ENCODE measurements around the gene SLC22A2. TPM values are rescaled to one million over a fixed set of nuclear protein-coding genes. Genes with fewer than 3 reads are reported as not detected.
"Not testable (repeated sequence)": the region's sequence is repeated elsewhere in the genome, so short reads cannot be mapped to it uniquely, and the experiment has no call there.

The SLC22A2 gene
- total RNA-seq, 2 donors from 2014 or later: not detected

GRCh38 chr6:160253714-160254113 is 4.9 kb downstream of the SLC22A2 start:
- H3K9me3 ChIP-seq (ENCODE audit: control insufficient read depth, low read length, poor library complexity, severe bottlenecking): no peaks in the 10 kb centered on the region
- no peaks in the 10 kb centered on the region for H3K4me1 Mint-ChIP-seq
- H3K36me3 Mint-ChIP-seq (ENCODE audit: low read depth): no peaks in the 10 kb centered on the region
- H3K27me3 Mint-ChIP-seq: peaks cover 50% of the 10 kb centered on the region
- ATAC-seq (no peak), DNase-seq (no peak)
- no peak overlapping the region for H3K27ac Mint-ChIP-seq
- no peak overlapping the region for H3K4me3 Mint-ChIP-seq

DNA sequence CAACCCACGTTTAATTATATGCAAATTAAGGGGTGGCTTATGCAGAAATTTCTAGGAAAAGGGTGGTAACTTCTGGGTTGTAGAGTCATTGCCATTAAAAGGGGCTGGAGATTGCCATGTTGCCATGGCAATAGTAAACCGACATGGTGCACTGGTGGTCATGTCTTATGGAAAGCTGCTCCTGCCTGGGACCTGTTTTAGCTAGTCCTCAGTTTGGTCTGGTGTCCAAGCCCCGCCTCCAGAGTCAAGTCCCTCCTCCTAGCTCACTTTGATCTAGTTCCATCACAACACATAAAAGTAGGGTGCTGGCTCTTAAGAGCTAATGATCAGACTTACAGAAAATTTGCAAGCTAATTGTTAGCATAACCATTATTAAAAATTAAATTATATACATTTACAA is 5.3 kb downstream of the SLC22A2 start:
- ATAC-seq (no peak), DNase-seq (no peak)
- H3K36me3 Mint-ChIP-seq (ENCODE audit: low read depth): no peaks in the 10 kb centered on the region
- H3K9me3 ChIP-seq (ENCODE audit: control insufficient read depth, low read length, poor library complexity, severe bottlenecking): no peaks in the 10 kb centered on the region
- no peaks in the 10 kb centered on the region for H3K4me1 Mint-ChIP-seq
- H3K27ac Mint-ChIP-seq: no peak overlapping the region
- H3K4me3 Mint-ChIP-seq: no peak overlapping the region
- peaks cover 53% of the 10 kb centered on the region for H3K27me3 Mint-ChIP-seq

GRCh38 chr6:160252073-160252813 is 6.4 kb downstream of the SLC22A2 start:
- ATAC-seq (no peak), DNase-seq (no peak)
- no peaks in the 10 kb centered on the region for H3K9me3 ChIP-seq (ENCODE audit: control insufficient read depth, low read length, poor library complexity, severe bottlenecking)
- no peaks in the 10 kb centered on the region for H3K4me1 Mint-ChIP-seq
- H3K27ac Mint-ChIP-seq: no peak overlapping the region
- H3K36me3 Mint-ChIP-seq (ENCODE audit: low read depth): no peaks in the 10 kb centered on the region
- H3K27me3 Mint-ChIP-seq: peaks cover 53% of the 10 kb centered on the region
- H3K4me3 Mint-ChIP-seq: no peak overlapping the region

DNA sequence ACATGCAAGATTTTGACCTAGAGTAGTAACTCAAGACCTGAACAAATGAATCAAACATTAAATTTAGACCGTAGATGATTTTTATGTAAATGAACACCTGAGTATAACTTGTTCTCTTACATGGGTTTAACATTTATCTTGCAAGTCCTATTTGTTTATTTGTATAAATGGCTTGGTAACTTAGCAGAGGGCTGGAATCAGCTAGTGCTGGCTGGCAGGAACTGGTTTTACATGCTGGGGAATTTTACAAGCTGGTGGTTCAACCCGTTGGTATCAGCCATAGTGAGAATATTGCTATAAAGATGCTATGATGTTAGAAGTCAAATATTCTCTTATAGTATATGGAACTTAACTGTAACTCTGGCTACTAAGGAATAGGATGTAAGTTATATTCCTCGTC is 8.9 kb downstream of the SLC22A2 start:
- Mint-ChIP-seq H3K36me3 (ENCODE audit: low read depth) (no peaks in the 10 kb centered on the region), H3K4me3 (no peak overlapping the region), H3K4me1 (no peaks in the 10 kb centered on the region), H3K27ac (no peak overlapping the region), H3K27me3 (peaks cover 37% of the 10 kb centered on the region)
- ATAC-seq: no peak
- DNase-seq: no peak
- H3K9me3 ChIP-seq (ENCODE audit: control insufficient read depth, low read length, poor library complexity, severe bottlenecking): no peaks in the 10 kb centered on the region

- Mint-ChIP-seq H3K36me3 (ENCODE audit: low read depth) (no peaks in the 10 kb centered on the region), H3K27ac (no peak overlapping the region), H3K4me3 (no peak overlapping the region), H3K4me1 (no peaks in the 10 kb centered on the region), H3K27me3 (peaks cover 32% of the 10 kb centered on the region)
- ATAC-seq: no peak
- no peak for DNase-seq
- H3K9me3 ChIP-seq (ENCODE audit: control insufficient read depth, low read length, poor library complexity, severe bottlenecking): no peaks in the 10 kb centered on the region
Observed at GRCh38 chr6:160248538-160248937, 10.1 kb downstream of the SLC22A2 start.

- Mint-ChIP-seq H3K4me1 (no peaks in the 10 kb centered on the region), H3K4me3 (no peak overlapping the region), H3K27me3 (peaks cover 29% of the 10 kb centered on the region), H3K36me3 (ENCODE audit: low read depth) (no peaks in the 10 kb centered on the region), H3K27ac (no peak overlapping the region)
- ATAC-seq: no peak
- H3K9me3 ChIP-seq (ENCODE audit: control insufficient read depth, low read length, poor library complexity, severe bottlenecking): no peaks in the 10 kb centered on the region
- no peak for DNase-seq
Observed at GRCh38 chr6:160247457-160247883, 11.2 kb downstream of the SLC22A2 start.

- Mint-ChIP-seq H3K27me3 (peaks cover 4% of the 10 kb centered on the region), H3K27ac (no peak overlapping the region), H3K4me3 (no peak overlapping the region), H3K36me3 (ENCODE audit: low read depth) (no peaks in the 10 kb centered on the region), H3K4me1 (no peaks in the 10 kb centered on the region)
- no peak for ATAC-seq
- no peaks in the 10 kb centered on the region for H3K9me3 ChIP-seq (ENCODE audit: control insufficient read depth, low read length, poor library complexity, severe bottlenecking)
- no peak for DNase-seq
Observed at GRCh38 chr6:160240691-160241084, 17.9 kb downstream of the SLC22A2 start.

- Mint-ChIP-seq H3K36me3 (ENCODE audit: low read depth) (no peaks in the 10 kb centered on the region), H3K27ac (no peak overlapping the region), H3K27me3 (peaks cover 4% of the 10 kb centered on the region), H3K4me3 (no peak overlapping the region), H3K4me1 (no peaks in the 10 kb centered on the region)
- H3K9me3 ChIP-seq (ENCODE audit: control insufficient read depth, low read length, poor library complexity, severe bottlenecking): no peaks in the 10 kb centered on the region
- DNase-seq (no peak), ATAC-seq (no peak)
Observed at GRCh38 chr6:160239929-160240690, 18.5 kb downstream of the SLC22A2 start.

- DNase-seq: no peak
- no peak overlapping the region for H3K4me3 Mint-ChIP-seq
- H3K27me3 Mint-ChIP-seq: peaks cover 4% of the 10 kb centered on the region
- ATAC-seq: no peak
- no peaks in the 10 kb centered on the region for H3K36me3 Mint-ChIP-seq (ENCODE audit: low read depth)
- no peaks in the 10 kb centered on the region for H3K4me1 Mint-ChIP-seq
- no peaks in the 10 kb centered on the region for H3K9me3 ChIP-seq (ENCODE audit: control insufficient read depth, low read length, poor library complexity, severe bottlenecking)
- no peak overlapping the region for H3K27ac Mint-ChIP-seq
Observed at GRCh38 chr6:160238761-160239751, 19.6 kb downstream of the SLC22A2 start.

- H3K4me1 Mint-ChIP-seq: no peaks in the 10 kb centered on the region
- no peak for ATAC-seq
Observed at GRCh38 chr6:160238278-160238711, 20.3 kb downstream of the SLC22A2 start.

GRCh38 chr6:160237597-160238275 is 20.9 kb downstream of the SLC22A2 start:
- H3K27ac Mint-ChIP-seq; H3K36me3 Mint-ChIP-seq (ENCODE audit: low read depth); H3K27me3 Mint-ChIP-seq; H3K4me1 Mint-ChIP-seq; H3K9me3 ChIP-seq (ENCODE audit: control insufficient read depth, low read length, poor library complexity, severe bottlenecking); H3K4me3 Mint-ChIP-seq; ATAC-seq; DNase-seq: not testable (repeated sequence)

More at GRCh38 chr6:160238278-160238711, 20.3 kb downstream of the SLC22A2 start:
- Mint-ChIP-seq H3K4me3 (no peak overlapping the region), H3K27me3 (peaks cover 4% of the 10 kb centered on the region), H3K36me3 (ENCODE audit: low read depth) (no peaks in the 10 kb centered on the region), H3K27ac (no peak overlapping the region)
- H3K9me3 ChIP-seq (ENCODE audit: control insufficient read depth, low read length, poor library complexity, severe bottlenecking): no peaks in the 10 kb centered on the region
- no peak for DNase-seq

DNA sequence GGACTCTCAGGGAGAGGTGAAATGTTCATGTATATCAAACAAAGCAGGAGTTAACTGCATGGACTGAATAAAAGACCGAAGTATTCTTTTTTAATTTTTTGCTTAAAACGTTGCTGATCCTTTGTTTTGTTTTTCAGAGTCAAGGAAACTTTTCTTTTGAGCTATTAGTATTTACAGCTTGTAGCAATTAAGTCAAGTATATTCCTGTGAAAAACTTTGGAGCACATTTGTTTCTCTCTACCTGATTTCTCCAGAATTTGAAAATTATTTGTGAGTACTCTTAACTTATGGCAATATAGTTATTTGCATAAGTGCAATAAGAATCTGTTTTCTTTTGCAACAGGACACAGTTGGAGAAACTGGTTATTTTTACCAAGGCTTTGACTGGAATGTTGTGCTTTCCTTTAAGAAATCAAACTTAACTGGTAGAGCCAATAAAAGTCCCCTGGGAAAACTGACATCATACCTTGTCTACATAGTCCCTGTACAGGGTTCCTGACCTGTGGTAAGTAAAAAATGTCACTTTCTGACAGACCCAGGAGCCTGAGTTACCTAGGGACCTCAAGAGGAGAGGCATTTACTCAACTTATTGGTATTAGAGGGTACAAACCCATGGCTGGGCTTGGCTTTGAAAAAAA is 22.3 kb downstream of the SLC22A2 start:
- not testable (repeated sequence) for H3K27me3 Mint-ChIP-seq; H3K4me1 Mint-ChIP-seq; H3K9me3 ChIP-seq (ENCODE audit: control insufficient read depth, low read length, poor library complexity, severe bottlenecking); H3K27ac Mint-ChIP-seq; DNase-seq; H3K4me3 Mint-ChIP-seq; ATAC-seq; H3K36me3 Mint-ChIP-seq (ENCODE audit: low read depth)

Measured in T-helper 17 cell (primary cell).